Measurements from ENCODE around the gene SYNM. TPM values are rescaled to one million over a fixed set of nuclear protein-coding genes. Genes with fewer than 3 reads are reported as not detected.
"Not testable (repeated sequence)": the region's sequence is repeated elsewhere in the genome, so short reads cannot be mapped to it uniquely, and the experiment has no call there.

SYNM gene
- polyA plus RNA-seq, 2 donors, result 20.3 to 40.8 TPM

- no peaks in the 10 kb centered on the region for H3K9me3 ChIP-seq (ENCODE audit: control insufficient read depth in 2 of 2, insufficient read depth in 1 of 2, low read depth in 1 of 2, low read length in 1 of 2)
- H3K4me3 ChIP-seq (ENCODE audit: low read depth in 1 of 2, low read length in 2 of 2), result peak overlapping the region; percentile 41 to 65
- no peaks in the 10 kb centered on the region for H3K27me3 ChIP-seq (ENCODE audit: control insufficient read depth in 1 of 2, insufficient read depth in 2 of 2, low read length in 2 of 2)
- no peaks in the 10 kb centered on the region for H3K36me3 ChIP-seq (ENCODE audit: control insufficient read depth in 2 of 2, insufficient read depth in 2 of 2, low read length in 1 of 2)
- 4% methylated on average over 99 to 116 of the region's 116 CpGs for WGBS, 2 donors
- peak overlapping the region; percentile 79 to 88 for H3K27ac ChIP-seq (ENCODE audit: low read depth in 2 of 2, low read length in 1 of 2)
- peaks cover 0 to 10% of the 10 kb centered on the region in 2 donors for H3K4me1 ChIP-seq (ENCODE audit: control insufficient read depth in 2 of 2, insufficient read depth in 2 of 2, low read length in 1 of 2)
These were observed 848 bp downstream of the SYNM start for GRCh38 chr15:99105514-99106341.

- 46 to 52% methylated on average over 15 of the region's 15 CpGs for WGBS, 2 donors
- Histone ChIP-seq H3K4me3 (ENCODE audit: low read depth in 1 of 2, low read length in 2 of 2) (peak overlapping the region; percentile 41 to 65), H3K36me3 (ENCODE audit: control insufficient read depth in 2 of 2, insufficient read depth in 2 of 2, low read length in 1 of 2) (no peaks in the 10 kb centered on the region), H3K27me3 (ENCODE audit: control insufficient read depth in 1 of 2, insufficient read depth in 2 of 2, low read length in 2 of 2) (no peaks in the 10 kb centered on the region), H3K27ac (ENCODE audit: low read depth in 2 of 2, low read length in 1 of 2) (peak overlapping the region; percentile 79 to 88), H3K9me3 (ENCODE audit: control insufficient read depth in 2 of 2, insufficient read depth in 1 of 2, low read depth in 1 of 2, low read length in 1 of 2) (no peaks in the 10 kb centered on the region), H3K4me1 (ENCODE audit: control insufficient read depth in 2 of 2, insufficient read depth in 2 of 2, low read length in 1 of 2) (peaks cover 0 to 10% of the 10 kb centered on the region in 2 donors)
These were observed 1.7 kb downstream of the SYNM start for GRCh38 chr15:99106417-99107220.

GRCh38 chr15:99108993-99109392 is 4.1 kb downstream of the SYNM start:
- Histone ChIP-seq H3K27ac (ENCODE audit: low read depth in 2 of 2, low read length in 1 of 2) (peak overlapping the region; percentile 53 to 69), H3K27me3 (ENCODE audit: control insufficient read depth in 1 of 2, insufficient read depth in 2 of 2, low read length in 2 of 2) (no peaks in the 10 kb centered on the region), H3K36me3 (ENCODE audit: control insufficient read depth in 2 of 2, insufficient read depth in 2 of 2, low read length in 1 of 2) (no peaks in the 10 kb centered on the region), H3K4me3 (ENCODE audit: low read depth in 1 of 2, low read length in 2 of 2) (peak overlapping the region in 1 of 2 donors; percentile 20), H3K9me3 (ENCODE audit: control insufficient read depth in 2 of 2, insufficient read depth in 1 of 2, low read depth in 1 of 2, low read length in 1 of 2) (no peaks in the 10 kb centered on the region), H3K4me1 (ENCODE audit: control insufficient read depth in 2 of 2, insufficient read depth in 2 of 2, low read length in 1 of 2) (peaks cover 3 to 10% of the 10 kb centered on the region in 2 donors)
- WGBS, 2 donors, result 82 to 90% methylated on average over 5 of the region's 5 CpGs

- Histone ChIP-seq H3K4me1 (ENCODE audit: control insufficient read depth in 2 of 2, insufficient read depth in 2 of 2, low read length in 1 of 2) (peaks cover 3 to 10% of the 10 kb centered on the region in 2 donors), H3K36me3 (ENCODE audit: control insufficient read depth in 2 of 2, insufficient read depth in 2 of 2, low read length in 1 of 2) (no peaks in the 10 kb centered on the region), H3K27ac (ENCODE audit: low read depth in 2 of 2, low read length in 1 of 2) (peak overlapping the region; percentile 53 to 69), H3K27me3 (ENCODE audit: control insufficient read depth in 1 of 2, insufficient read depth in 2 of 2, low read length in 2 of 2) (no peaks in the 10 kb centered on the region), H3K9me3 (ENCODE audit: control insufficient read depth in 2 of 2, insufficient read depth in 1 of 2, low read depth in 1 of 2, low read length in 1 of 2) (no peaks in the 10 kb centered on the region), H3K4me3 (ENCODE audit: low read depth in 1 of 2, low read length in 2 of 2) (no peak overlapping the region)
- 72 to 77% methylated on average over 10 of the region's 10 CpGs for WGBS, 2 donors
These were observed 4.7 kb downstream of the SYNM start for GRCh38 chr15:99109555-99110021.

- peak overlapping the region; percentile 53 to 69 for H3K27ac ChIP-seq (ENCODE audit: low read depth in 2 of 2, low read length in 1 of 2)
- peaks cover 6 to 11% of the 10 kb centered on the region in 2 donors for H3K4me1 ChIP-seq (ENCODE audit: control insufficient read depth in 2 of 2, insufficient read depth in 2 of 2, low read length in 1 of 2)
- WGBS, 2 donors, result 78 to 81% methylated on average over 12 of the region's 12 CpGs
- no peak overlapping the region for H3K4me3 ChIP-seq (ENCODE audit: low read depth in 1 of 2, low read length in 2 of 2)
- no peaks in the 10 kb centered on the region for H3K9me3 ChIP-seq (ENCODE audit: control insufficient read depth in 2 of 2, insufficient read depth in 1 of 2, low read depth in 1 of 2, low read length in 1 of 2)
- no peaks in the 10 kb centered on the region for H3K27me3 ChIP-seq (ENCODE audit: control insufficient read depth in 1 of 2, insufficient read depth in 2 of 2, low read length in 2 of 2)
- H3K36me3 ChIP-seq (ENCODE audit: control insufficient read depth in 2 of 2, insufficient read depth in 2 of 2, low read length in 1 of 2), result no peaks in the 10 kb centered on the region
These were observed 5.2 kb downstream of the SYNM start for GRCh38 chr15:99110093-99110492.

DNA sequence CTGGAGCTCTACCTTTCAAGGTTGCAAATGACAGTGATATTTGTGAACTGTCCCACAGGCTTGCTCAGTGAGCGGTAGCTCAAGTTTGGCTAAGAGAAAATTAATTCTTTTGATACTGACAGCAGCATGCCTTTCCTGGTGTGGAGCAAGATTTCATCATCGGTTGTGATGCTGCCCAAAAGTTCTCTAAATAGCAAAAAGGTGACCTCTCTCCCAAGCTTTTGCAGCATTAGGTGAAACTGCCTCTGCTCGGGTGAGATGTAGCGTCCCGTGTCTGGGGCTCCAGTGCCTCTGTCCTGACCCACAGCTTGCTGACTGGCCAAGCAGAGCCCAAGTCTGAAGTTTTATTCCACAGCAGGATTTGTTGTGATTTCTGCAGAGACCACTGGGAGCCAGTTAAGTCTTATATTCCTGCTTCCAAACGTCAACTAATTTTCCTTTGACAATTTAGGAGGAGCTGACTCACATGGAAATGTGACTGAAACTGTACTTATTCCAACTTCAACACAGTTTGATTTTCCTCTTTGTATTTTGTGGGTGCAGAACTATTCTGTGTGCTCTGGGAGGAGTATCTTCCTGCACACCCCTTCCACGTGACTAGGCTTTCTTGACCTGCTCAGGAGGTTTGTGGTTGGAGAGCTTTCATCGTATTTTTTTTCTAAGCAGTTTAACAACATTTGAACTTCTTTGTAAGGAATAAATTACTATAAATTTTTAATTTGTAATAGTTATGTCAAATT is 5.9 kb downstream of the SYNM start:
- WGBS, 2 donors, result 50 to 54% methylated on average over 8 of the region's 8 CpGs
- Histone ChIP-seq H3K4me1 (ENCODE audit: control insufficient read depth in 2 of 2, insufficient read depth in 2 of 2, low read length in 1 of 2) (peaks cover 6% of the 10 kb centered on the region in 2 donors), H3K27ac (ENCODE audit: low read depth in 2 of 2, low read length in 1 of 2) (peak overlapping the region in 1 of 2 donors; percentile 74), H3K9me3 (ENCODE audit: control insufficient read depth in 2 of 2, insufficient read depth in 1 of 2, low read depth in 1 of 2, low read length in 1 of 2) (no peaks in the 10 kb centered on the region), H3K27me3 (ENCODE audit: control insufficient read depth in 1 of 2, insufficient read depth in 2 of 2, low read length in 2 of 2) (no peaks in the 10 kb centered on the region), H3K36me3 (ENCODE audit: control insufficient read depth in 2 of 2, insufficient read depth in 2 of 2, low read length in 1 of 2) (no peaks in the 10 kb centered on the region), H3K4me3 (ENCODE audit: low read depth in 1 of 2, low read length in 2 of 2) (no peak overlapping the region)

DNA sequence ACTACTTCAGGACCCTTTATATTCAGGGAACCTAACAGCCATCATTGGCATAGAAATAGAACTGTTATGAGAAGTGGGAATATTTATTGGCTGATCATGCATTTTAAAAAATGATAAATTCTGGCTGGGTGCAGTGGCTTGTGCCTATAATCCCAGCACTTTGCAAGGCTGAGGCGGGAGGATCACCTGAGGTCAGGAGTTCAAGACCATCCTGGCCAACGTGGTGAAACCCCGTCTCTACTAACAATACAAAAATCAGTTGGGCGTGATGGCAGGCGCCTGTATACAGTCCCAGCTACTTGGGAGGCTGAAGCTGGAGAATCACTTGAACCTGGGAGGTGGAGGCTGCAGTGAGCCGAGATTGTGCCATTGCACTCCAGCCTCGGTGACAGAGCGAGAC is 6.8 kb downstream of the SYNM start:
- H3K4me1 ChIP-seq (ENCODE audit: control insufficient read depth in 2 of 2, insufficient read depth in 2 of 2, low read length in 1 of 2); H3K27me3 ChIP-seq (ENCODE audit: control insufficient read depth in 1 of 2, insufficient read depth in 2 of 2, low read length in 2 of 2); H3K9me3 ChIP-seq (ENCODE audit: control insufficient read depth in 2 of 2, insufficient read depth in 1 of 2, low read depth in 1 of 2, low read length in 1 of 2); H3K36me3 ChIP-seq (ENCODE audit: control insufficient read depth in 2 of 2, insufficient read depth in 2 of 2, low read length in 1 of 2); H3K4me3 ChIP-seq (ENCODE audit: low read depth in 1 of 2, low read length in 2 of 2): not testable (repeated sequence)
- H3K27ac ChIP-seq (ENCODE audit: low read depth in 2 of 2, low read length in 1 of 2), result peak overlapping the region in 1 of 2 donors; percentile 29
- 77 to 87% methylated on average over 8 of the region's 8 CpGs for WGBS, 2 donors

DNA sequence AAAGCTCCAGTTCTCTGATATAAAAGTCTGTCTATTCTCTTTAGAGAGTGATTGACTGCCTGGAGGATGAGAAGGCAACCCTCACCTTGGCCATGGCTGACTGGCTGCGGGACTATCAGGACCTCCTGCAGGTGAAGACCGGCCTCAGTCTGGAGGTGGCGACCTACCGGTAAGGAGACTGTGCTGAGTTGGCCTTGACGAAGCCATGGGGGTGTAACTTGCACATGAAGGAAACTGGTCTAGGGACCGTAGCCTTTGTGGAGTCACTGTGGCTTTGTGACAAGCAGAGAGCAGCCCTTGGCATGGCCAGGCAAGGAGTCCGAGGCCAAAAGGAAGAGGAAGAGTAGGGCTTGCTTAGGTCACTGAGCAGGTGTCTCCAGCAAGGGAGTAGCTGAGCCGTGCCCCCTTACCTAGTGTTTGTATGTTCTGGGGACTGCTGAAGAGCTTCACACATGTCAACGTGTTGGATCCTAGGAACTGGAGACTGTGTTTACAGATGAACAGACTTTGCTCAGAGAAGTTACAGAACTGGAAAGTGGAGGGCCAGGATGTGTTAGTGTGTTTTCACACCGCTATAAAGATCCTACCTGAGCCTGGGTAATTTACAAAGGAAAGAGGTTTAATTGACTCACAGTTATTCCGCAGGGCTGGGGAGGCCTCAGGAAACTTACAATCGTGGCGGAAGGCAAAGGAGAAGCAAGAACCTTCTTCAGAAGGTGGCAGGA is 8.8 kb downstream of the SYNM start:
- Histone ChIP-seq H3K27ac (ENCODE audit: low read depth in 2 of 2, low read length in 1 of 2) (peak overlapping the region in 1 of 2 donors; percentile 77), H3K4me1 (ENCODE audit: control insufficient read depth in 2 of 2, insufficient read depth in 2 of 2, low read length in 1 of 2) (peaks cover 2 to 6% of the 10 kb centered on the region in 2 donors)

More for the DNA sequence above, 8.8 kb downstream of the SYNM start:
- no peaks in the 10 kb centered on the region for H3K9me3 ChIP-seq (ENCODE audit: control insufficient read depth in 2 of 2, insufficient read depth in 1 of 2, low read depth in 1 of 2, low read length in 1 of 2)
- no peak overlapping the region for H3K4me3 ChIP-seq (ENCODE audit: low read depth in 1 of 2, low read length in 2 of 2)
- WGBS, 2 donors, result 86 to 87% methylated on average over 13 of the region's 13 CpGs
- no peaks in the 10 kb centered on the region for H3K27me3 ChIP-seq (ENCODE audit: control insufficient read depth in 1 of 2, insufficient read depth in 2 of 2, low read length in 2 of 2)
- H3K36me3 ChIP-seq (ENCODE audit: control insufficient read depth in 2 of 2, insufficient read depth in 2 of 2, low read length in 1 of 2), result no peaks in the 10 kb centered on the region

Data from esophagus (tissue), 2 donors.